Measurements from ENCODE around the gene DPY19L3.
A peak's percentile ranks its signal among the peaks of the same experiment; 100 is the strongest.

Gene DPY19L3

GRCh38 chr19:32392901-32393300 lies 12.7 kb upstream of the DPY19L3 start:
- H3K4me3 ChIP-seq (replicated peaks; ENCODE audit: low read depth, low read length) = no peak overlapping the region
- no peak for DNase-seq (ENCODE audit: low read depth)
- TF ChIP-seq CTCF (IDR thresholded peaks at IDR 0.05; ENCODE audit: low read length, missing control alignments) = no peak

GRCh38 chr19:32396046-32396652 lies 9.4 kb upstream of the DPY19L3 start:
- no peak overlapping the region for H3K4me3 ChIP-seq (replicated peaks; ENCODE audit: low read depth, low read length)
- TF ChIP-seq CTCF (IDR thresholded peaks at IDR 0.05; ENCODE audit: low read length, missing control alignments) = no peak
- DNase-seq (ENCODE audit: low read depth) = no peak

- peak; percentile 81 for DNase-seq (ENCODE audit: low read depth)
- no peak overlapping the region for H3K4me3 ChIP-seq (replicated peaks; ENCODE audit: low read depth, low read length)
- TF ChIP-seq CTCF (IDR thresholded peaks at IDR 0.05; ENCODE audit: low read length, missing control alignments) = no peak
These were observed 7.9 kb upstream of the DPY19L3 start for GRCh38 chr19:32397671-32398101.

- DNase-seq (ENCODE audit: low read depth) = no peak
- TF ChIP-seq CTCF (IDR thresholded peaks at IDR 0.05; ENCODE audit: low read length, missing control alignments) = no peak
- H3K4me3 ChIP-seq (replicated peaks; ENCODE audit: low read depth, low read length) = no peak overlapping the region
These were observed 3.6 kb upstream of the DPY19L3 start for GRCh38 chr19:32401992-32402391.

GRCh38 chr19:32403291-32403995 lies 2.1 kb upstream of the DPY19L3 start:
- no peak for TF ChIP-seq CTCF (IDR thresholded peaks at IDR 0.05; ENCODE audit: low read length, missing control alignments)
- no peak for DNase-seq (ENCODE audit: low read depth)
- no peak overlapping the region for H3K4me3 ChIP-seq (replicated peaks; ENCODE audit: low read depth, low read length)

GRCh38 chr19:32404213-32404932 lies 1.2 kb upstream of the DPY19L3 start:
- H3K4me3 ChIP-seq (replicated peaks; ENCODE audit: low read depth, low read length) = peak overlapping the region; percentile 87
- no peak for TF ChIP-seq CTCF (IDR thresholded peaks at IDR 0.05; ENCODE audit: low read length, missing control alignments)
- DNase-seq (ENCODE audit: low read depth) = peak; percentile 28

All from fibroblast of pulmonary artery (primary cell).